Keratinocyte (primary cell): ENCODE results near the gene CCZ1. TPM values are rescaled to one million over a fixed set of nuclear protein-coding genes. Genes with fewer than 3 reads are reported as not detected.
A peak's percentile ranks its signal among the peaks of the same experiment; 100 is the strongest.
"Not testable (repeated sequence)": the region's sequence is repeated elsewhere in the genome, so short reads cannot be mapped to it uniquely, and the experiment has no call there.

Source experiments
- DNase-seq: peaks from one replicate; pipeline ENCODE4 v3.0.0-alpha.2; 2011; ENCODE audit warnings: low read depth, missing footprints, low spot score
- FAIRE-seq: peaks from 2 replicates; lab custom pipeline; 2011; peaks lifted over from hg19 to GRCh38; lab: Jason Lieb, UNC
- H2AFZ ChIP-seq: 2 replicates; pipeline ENCODE4 v1.6.0; 2012; ENCODE audit warnings: low read length, control low read depth, inconsistent platforms; ENCODE audit not compliant: control insufficient read depth
- H3K27ac ChIP-seq: 2 replicates; pipeline ENCODE4 v1.5.1; 2011; ENCODE audit warnings: low read length; ENCODE audit not compliant: control insufficient read depth, insufficient read depth
- H3K27me3 ChIP-seq: 3 replicates; pipeline ENCODE4 v1.6.0; 2011; ENCODE audit warnings: low read length; ENCODE audit not compliant: control insufficient read depth, insufficient read depth; ENCODE audit errors: extremely low read depth
- H3K36me3 ChIP-seq, 2 experiments: 2 replicates in 1 of 2; 3 replicates in 1 of 2; pipeline ENCODE4 v1.5.1; 2011; ENCODE audit warnings: low read length in 2 of 2, mild to moderate bottlenecking in 1 of 2; ENCODE audit not compliant: control insufficient read depth in 2 of 2, insufficient read depth in 2 of 2; ENCODE audit errors: extremely low read depth in 1 of 2
- H3K4me1 ChIP-seq: 3 replicates; pipeline ENCODE4 v1.5.1; 2011; ENCODE audit warnings: low read length; ENCODE audit not compliant: control insufficient read depth, insufficient read depth; ENCODE audit errors: extremely low read depth
- H3K4me2 ChIP-seq: 3 replicates; pipeline ENCODE4 v1.6.0; 2011; ENCODE audit warnings: low read depth, low read length; ENCODE audit not compliant: control insufficient read depth, insufficient read depth; ENCODE audit errors: extremely low read depth
- H3K4me3 ChIP-seq, 3 experiments: fragments of 200-600 bp in 1 of 3; sonication (generic) in 1 of 3; 2 replicates in 2 of 3; 3 replicates in 1 of 3; pipeline ENCODE4 v1.5.1; 2011 to 2016; ENCODE audit warnings: low read length in 3 of 3, mild to moderate bottlenecking in 3 of 3, control low read depth in 2 of 3, inconsistent platforms in 1 of 3, low read depth in 1 of 3, mixed read lengths in 1 of 3, mixed run types in 1 of 3, moderate library complexity in 1 of 3; ENCODE audit not compliant: control insufficient read depth in 2 of 3, insufficient read depth in 2 of 3; ENCODE audit errors: extremely low read depth in 1 of 3
- H3K79me2 ChIP-seq: 2 replicates; pipeline ENCODE4 v1.6.0; 2012; ENCODE audit warnings: low read length; ENCODE audit not compliant: control insufficient read depth, insufficient read depth
- H3K9ac ChIP-seq: 3 replicates; pipeline ENCODE4 v1.6.0; 2011; ENCODE audit warnings: low read length; ENCODE audit not compliant: control insufficient read depth, insufficient read depth; ENCODE audit errors: extremely low read depth
- H3K9me1 ChIP-seq: 3 replicates; pipeline ENCODE4 v1.6.0; 2011; ENCODE audit warnings: low read length; ENCODE audit not compliant: control insufficient read depth, insufficient read depth; ENCODE audit errors: extremely low read depth
- H3K9me3 ChIP-seq: 2 replicates; pipeline ENCODE4 v1.5.1; 2012; ENCODE audit warnings: low read depth, low read length; ENCODE audit not compliant: control insufficient read depth
- H4K20me1 ChIP-seq: 3 replicates; pipeline ENCODE4 v1.6.0; 2011; ENCODE audit warnings: low read length; ENCODE audit not compliant: control insufficient read depth, insufficient read depth; ENCODE audit errors: extremely low read depth
- CTCF ChIP-seq, 3 experiments: IDR thresholded peaks in 1 of 3; conservative IDR thresholded peaks in 1 of 3; optimal IDR thresholded peaks in 1 of 3; 2 replicates in 2 of 3; 3 replicates in 1 of 3; pipeline versions ENCODE3 to v1.5.1; 2011; ENCODE audit warnings: low read length in 3 of 3, mild to moderate bottlenecking in 3 of 3, moderate library complexity in 2 of 3, control low read depth in 1 of 3, inconsistent platforms in 1 of 3; ENCODE audit not compliant: insufficient read depth in 2 of 3; ENCODE audit errors: extremely low read depth in 1 of 3
- EZH2 ChIP-seq: IDR thresholded peaks from one replicate; pipeline ENCODE4 v1.6.1; 2012; ENCODE audit warnings: inconsistent platforms, mild to moderate bottlenecking, low read length, moderate library complexity
- dilution Hi-C: fragments of 300-500 bp; cut with MboI; formaldehyde crosslinking; loops from one replicate; pipeline ENCODE4 v1.7.0; 2020; ENCODE audit warnings: low sequenced_read_pairs; ENCODE audit not compliant: extremely low pct_ligation_motif_present
- polyA minus RNA-seq, 3 experiments: library from RNA; depleted of rRNA, polyadenylated mRNA; stranded (reverse); fragments of >200 nt; gene quantifications; 1 replicate in 1 of 3; 2 replicates in 1 of 3; 3 replicates in 1 of 3; pipeline ENCODE4 v1.2.3, GENCODE V29; 2011
- polyA plus RNA-seq, 5 experiments: library from polyadenylated mRNA; depleted of rRNA in 3 of 5; stranded (reverse) in 3 of 5; stranded (forward) in 1 of 5; unstranded in 1 of 5; fragments of >200 nt; gene quantifications; 1 replicate in 1 of 5; 2 replicates in 3 of 5; 3 replicates in 1 of 5; pipeline versions ENCODE4 v1.2.1 to v1.2.3, GENCODE V29; 2011 to 2012; ENCODE audit warnings: missing spikeins in 2 of 5, low read depth in 1 of 5, low replicate concordance in 1 of 5

Gene CCZ1
- polyA plus RNA-seq: 58.1 to 110 TPM (median 73.5 TPM) in 3 replicates
- 64.2 TPM for polyA plus RNA-seq (2011; ENCODE audit: low read depth)
- 51.8 and 88.5 TPM in 2 replicates for polyA plus RNA-seq (2011; cell fraction: cytosol; rRNA removed)
- 37.7 and 51.7 TPM in 2 replicates for polyA plus RNA-seq (2011; cell fraction: nucleus; rRNA removed)
- 58.7 and 71.8 TPM in 2 replicates for polyA plus RNA-seq (2012; ENCODE audit: low replicate concordance)
- 7.9 to 36.0 TPM (median 22.1 TPM) in 3 replicates for polyA minus RNA-seq
- polyA minus RNA-seq (2011; cell fraction: cytosol; rRNA and poly(A)+ RNA removed): 32.0 TPM
- polyA minus RNA-seq (2011; cell fraction: nucleus; rRNA and poly(A)+ RNA removed): 8.9 and 22.0 TPM in 2 replicates

GRCh38 chr7:5898480-5899224, at the start of gene CCZ1:
TSS of gene CCZ1 (plus strand) at chr7:5898733. CDS start at chr7:5898800, 67 bp downstream.
- H3K9me3 ChIP-seq, H3K9me1 ChIP-seq, H3K27ac ChIP-seq, H3K36me3 ChIP-seq, H3K4me1 ChIP-seq, DNase-seq, H3K27me3 ChIP-seq, H3K79me2 ChIP-seq, H2AFZ ChIP-seq, FAIRE-seq, H4K20me1 ChIP-seq, dilution Hi-C loops: not testable (repeated sequence)
- H3K4me3 ChIP-seq: peak within 1 kb of the TSS in 2 of 3 experiments; percentile 40
- peak within 1 kb of the TSS; percentile 47 for H3K9ac ChIP-seq
- peak within 1 kb of the TSS; percentile 22 for H3K4me2 ChIP-seq

GRCh38 chr7:5850944-5851343, 47.6 kb upstream of the CCZ1 start:
- Histone ChIP-seq H3K9me1 (no peaks in the 10 kb centered on the region), H3K79me2 (no peaks in the 10 kb centered on the region), H2AFZ (no peak overlapping the region), H3K4me1 (no peaks in the 10 kb centered on the region), H3K9ac (no peak overlapping the region), H3K9me3 (no peaks in the 10 kb centered on the region), H3K4me3 (no peak overlapping the region), H4K20me1 (no peaks in the 10 kb centered on the region), H3K4me2 (no peak overlapping the region), H3K36me3 (no peaks in the 10 kb centered on the region), H3K27me3 (no peaks in the 10 kb centered on the region), H3K27ac (no peak overlapping the region)
- TF ChIP-seq EZH2 (no peak), CTCF (optimal IDR thresholded peaks at IDR 0.05 in 1 of 3, IDR thresholded peaks at IDR 0.05 in 1 of 3, conservative IDR thresholded peaks at IDR 0.05 in 1 of 3; ENCODE audit: extremely low read depth in 1 of 3, insufficient read depth in 2 of 3, low read length in 3 of 3) (no peak)
- dilution Hi-C loops: no loop called here
- DNase-seq (no peak), FAIRE-seq (no peak)
